HepG2 (cell line): ENCODE results near the gene HAUS7.

ENCODE experiments used
- BHLHE40 ChIP-seq: IDR thresholded peaks from 2 replicates; pipeline ENCODE4 v1.6.1; 2011; ENCODE audit warnings: low read length, improper control_type of control experiment
- CC2D1A ChIP-seq: sonication (generic); formaldehyde crosslinking; IDR thresholded peaks from 2 replicates; pipeline ENCODE4 v1.8.1; 2023; ENCODE audit warnings: mild to moderate bottlenecking, missing genetic modification reagents
- CREB1 ChIP-seq, 2 experiments: fragments of 450-650 bp in 1 of 2; IDR thresholded peaks; 2 replicates each; pipeline ENCODE4 v1.6.1; 2016 to 2017; ENCODE audit warnings: control low read depth in 1 of 2, mild to moderate bottlenecking in 1 of 2, missing compliant biosample characterization in 1 of 2, missing genetic modification characterization in 1 of 2
- GABPB1 ChIP-seq: IDR thresholded peaks from 2 replicates; pipeline ENCODE4 v1.6.1; 2016; ENCODE audit warnings: mild to moderate bottlenecking, missing genetic modification reagents, moderate library complexity, missing compliant biosample characterization
- KMT2A ChIP-seq: sonication (generic); formaldehyde crosslinking; IDR thresholded peaks from 2 replicates; pipeline ENCODE4 v1.4.0; 2020; ENCODE audit warnings: missing genetic modification reagents
- MAFK ChIP-seq, 2 experiments: IDR thresholded peaks in 1 of 2; conservative IDR thresholded peaks in 1 of 2; 2 replicates each; pipeline ENCODE4 v1.6.1; 2011; ENCODE audit warnings: improper control_type of control experiment in 2 of 2, low read length in 2 of 2
- NR2C2 ChIP-seq: sonication (generic); formaldehyde crosslinking; IDR thresholded peaks from 2 replicates; pipeline ENCODE4 v1.4.0; 2020; ENCODE audit warnings: missing genetic modification reagents, mild to moderate bottlenecking, moderate library complexity, borderline replicate concordance
- ZBTB21 ChIP-seq: sonication (generic); formaldehyde crosslinking; IDR thresholded peaks from 2 replicates; pipeline ENCODE4 v1.4.0; 2020; ENCODE audit warnings: missing genetic modification reagents
- TF ChIP-seq, protein P1 (sequence below): sonication (generic); formaldehyde crosslinking; IDR thresholded peaks from 2 replicates; pipeline ENCODE4 v1.5.0; 2020; ENCODE audit warnings: mild to moderate bottlenecking, missing genetic modification reagents, moderate library complexity
- TF ChIP-seq, protein P2 (sequence below): sonication (generic); formaldehyde crosslinking; IDR thresholded peaks from 2 replicates; pipeline ENCODE4 v1.8.1; 2023; ENCODE audit warnings: missing genetic modification reagents, inconsistent platforms, borderline replicate concordance
- TF ChIP-seq, protein P3 (sequence below): sonication (generic); formaldehyde crosslinking; IDR thresholded peaks from 2 replicates; pipeline ENCODE4 v1.5.0; 2020; ENCODE audit warnings: missing genetic modification reagents
- TF ChIP-seq, protein P4 (sequence below): sonication (generic); formaldehyde crosslinking; IDR thresholded peaks from 2 replicates; pipeline ENCODE4 v1.5.1; 2020; ENCODE audit warnings: missing genetic modification reagents, mild to moderate bottlenecking, borderline replicate concordance

DNA sequence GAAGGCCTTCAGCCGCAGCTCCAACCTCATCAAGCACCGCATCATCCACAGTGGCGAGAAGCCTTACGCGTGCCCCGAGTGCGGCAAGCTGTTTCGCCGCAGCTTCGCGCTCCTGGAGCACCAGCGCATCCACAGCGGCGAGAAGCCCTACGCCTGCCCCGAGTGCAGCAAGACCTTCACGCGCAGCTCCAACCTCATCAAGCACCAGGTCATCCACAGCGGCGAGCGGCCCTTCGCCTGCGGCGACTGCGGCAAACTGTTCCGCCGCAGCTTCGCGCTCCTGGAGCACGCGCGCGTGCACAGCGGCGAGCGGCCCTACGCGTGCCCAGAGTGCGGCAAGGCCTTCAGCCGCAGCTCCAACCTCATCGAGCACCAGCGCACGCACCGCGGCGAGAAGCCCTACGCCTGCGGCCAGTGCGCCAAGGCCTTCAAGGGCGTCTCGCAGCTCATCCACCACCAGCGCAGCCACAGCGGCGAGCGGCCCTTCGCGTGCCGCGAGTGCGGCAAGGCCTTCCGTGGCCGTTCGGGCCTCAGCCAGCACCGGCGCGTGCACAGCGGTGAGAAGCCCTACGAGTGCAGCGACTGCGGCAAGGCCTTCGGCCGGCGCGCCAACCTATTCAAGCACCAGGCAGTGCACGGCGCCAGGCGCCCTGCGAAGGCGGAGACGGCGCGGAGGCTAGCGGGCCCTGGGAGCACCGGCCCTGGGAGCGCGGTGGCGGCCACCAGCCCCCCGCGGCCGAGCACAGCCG, 49.4 kb downstream of the HAUS7 start:
- TF ChIP-seq, protein P1, sequence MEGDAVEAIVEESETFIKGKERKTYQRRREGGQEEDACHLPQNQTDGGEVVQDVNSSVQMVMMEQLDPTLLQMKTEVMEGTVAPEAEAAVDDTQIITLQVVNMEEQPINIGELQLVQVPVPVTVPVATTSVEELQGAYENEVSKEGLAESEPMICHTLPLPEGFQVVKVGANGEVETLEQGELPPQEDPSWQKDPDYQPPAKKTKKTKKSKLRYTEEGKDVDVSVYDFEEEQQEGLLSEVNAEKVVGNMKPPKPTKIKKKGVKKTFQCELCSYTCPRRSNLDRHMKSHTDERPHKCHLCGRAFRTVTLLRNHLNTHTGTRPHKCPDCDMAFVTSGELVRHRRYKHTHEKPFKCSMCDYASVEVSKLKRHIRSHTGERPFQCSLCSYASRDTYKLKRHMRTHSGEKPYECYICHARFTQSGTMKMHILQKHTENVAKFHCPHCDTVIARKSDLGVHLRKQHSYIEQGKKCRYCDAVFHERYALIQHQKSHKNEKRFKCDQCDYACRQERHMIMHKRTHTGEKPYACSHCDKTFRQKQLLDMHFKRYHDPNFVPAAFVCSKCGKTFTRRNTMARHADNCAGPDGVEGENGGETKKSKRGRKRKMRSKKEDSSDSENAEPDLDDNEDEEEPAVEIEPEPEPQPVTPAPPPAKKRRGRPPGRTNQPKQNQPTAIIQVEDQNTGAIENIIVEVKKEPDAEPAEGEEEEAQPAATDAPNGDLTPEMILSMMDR: no peak
- no peak for TF ChIP-seq GABPB1
- TF ChIP-seq MAFK (conservative IDR thresholded peaks at IDR 0.05 in 1 of 2, IDR thresholded peaks at IDR 0.05 in 1 of 2; ENCODE audit: low read length in 2 of 2): no peak
- no peak for TF ChIP-seq BHLHE40
- no peak for TF ChIP-seq ZBTB21 (CRISPR knock-in tag)
- no peak for TF ChIP-seq NR2C2 (CRISPR knock-in tag)
- TF ChIP-seq, protein P2, sequence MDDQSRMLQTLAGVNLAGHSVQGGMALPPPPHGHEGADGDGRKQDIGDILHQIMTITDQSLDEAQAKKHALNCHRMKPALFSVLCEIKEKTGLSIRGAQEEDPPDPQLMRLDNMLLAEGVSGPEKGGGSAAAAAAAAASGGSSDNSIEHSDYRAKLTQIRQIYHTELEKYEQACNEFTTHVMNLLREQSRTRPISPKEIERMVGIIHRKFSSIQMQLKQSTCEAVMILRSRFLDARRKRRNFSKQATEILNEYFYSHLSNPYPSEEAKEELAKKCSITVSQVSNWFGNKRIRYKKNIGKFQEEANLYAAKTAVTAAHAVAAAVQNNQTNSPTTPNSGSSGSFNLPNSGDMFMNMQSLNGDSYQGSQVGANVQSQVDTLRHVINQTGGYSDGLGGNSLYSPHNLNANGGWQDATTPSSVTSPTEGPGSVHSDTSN: no peak
- TF ChIP-seq CREB1 (IDR thresholded peaks at IDR 0.05): no peak
- TF ChIP-seq CREB1 (CRISPR knock-in tag; IDR thresholded peaks at IDR 0.05): no peak
- no peak for TF ChIP-seq KMT2A (CRISPR knock-in tag)
- TF ChIP-seq, protein P3, sequence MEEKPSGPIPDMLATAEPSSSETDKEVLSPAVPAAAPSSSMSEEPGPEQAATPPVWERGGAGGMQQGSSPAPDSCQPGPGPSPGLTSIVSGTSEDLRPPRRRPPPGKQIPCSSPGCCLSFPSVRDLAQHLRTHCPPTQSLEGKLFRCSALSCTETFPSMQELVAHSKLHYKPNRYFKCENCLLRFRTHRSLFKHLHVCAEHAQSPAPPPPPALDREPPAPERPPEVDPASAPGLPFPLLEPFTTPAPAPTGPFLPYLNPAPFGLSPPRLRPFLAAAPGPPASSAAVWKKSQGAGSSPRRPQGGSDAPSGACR: no peak
- TF ChIP-seq CC2D1A (CRISPR knock-in tag): no peak
- TF ChIP-seq, protein P4, sequence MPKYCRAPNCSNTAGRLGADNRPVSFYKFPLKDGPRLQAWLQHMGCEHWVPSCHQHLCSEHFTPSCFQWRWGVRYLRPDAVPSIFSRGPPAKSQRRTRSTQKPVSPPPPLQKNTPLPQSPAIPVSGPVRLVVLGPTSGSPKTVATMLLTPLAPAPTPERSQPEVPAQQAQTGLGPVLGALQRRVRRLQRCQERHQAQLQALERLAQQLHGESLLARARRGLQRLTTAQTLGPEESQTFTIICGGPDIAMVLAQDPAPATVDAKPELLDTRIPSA (CRISPR knock-in tag): no peak
